HG02610 (cell line): ENCODE results near the gene DYSF.

ENCODE experiments used
- ATAC-seq: cut with Tn5 transposase; IDR thresholded peaks from one replicate; pipeline ENCODE4 v1.9.1; 2021; ENCODE audit warnings: mild to moderate bottlenecking, moderate library complexity; ENCODE audit not compliant: unreplicated experiment

Gene DYSF

GRCh38 chr2:71715951-71716696, 262.8 kb downstream of the DYSF start:
- no peak for ATAC-seq

- no peak for ATAC-seq
Observed at GRCh38 chr2:71716697-71717624, 263.6 kb downstream of the DYSF start.

- no peak for ATAC-seq
Observed at GRCh38 chr2:71718686-71719085, 265.3 kb downstream of the DYSF start.

GRCh38 chr2:71719520-71720282, 266.3 kb downstream of the DYSF start:
- ATAC-seq = no peak

GRCh38 chr2:71720283-71720560, 266.9 kb downstream of the DYSF start:
- no peak for ATAC-seq

- ATAC-seq = no peak
Observed at GRCh38 chr2:71720596-71721361, 267.4 kb downstream of the DYSF start.

GRCh38 chr2:71721362-71721665, 268.0 kb downstream of the DYSF start:
- no peak for ATAC-seq

GRCh38 chr2:71721669-71722068, 268.3 kb downstream of the DYSF start:
- no peak for ATAC-seq

GRCh38 chr2:71722286-71722685, 268.9 kb downstream of the DYSF start:
- ATAC-seq = no peak

- ATAC-seq = no peak
Observed at GRCh38 chr2:71724793-71725192, 271.4 kb downstream of the DYSF start.

GRCh38 chr2:71725836-71726235, 272.5 kb downstream of the DYSF start:
- no peak for ATAC-seq

- ATAC-seq = no peak
Observed at GRCh38 chr2:71727562-71727961, 274.2 kb downstream of the DYSF start.

GRCh38 chr2:71728036-71728435, 274.7 kb downstream of the DYSF start:
- ATAC-seq = no peak

GRCh38 chr2:71730785-71731383, 277.5 kb downstream of the DYSF start:
- ATAC-seq = no peak

- ATAC-seq = no peak
Observed at GRCh38 chr2:71734620-71735019, 281.3 kb downstream of the DYSF start.

- no peak for ATAC-seq
Observed at GRCh38 chr2:71735676-71736075, 282.3 kb downstream of the DYSF start.
